Measurements from ENCODE around the gene MINDY4B.

Gene MINDY4B

GRCh38 chr3:150843241-150843640 lies 62.0 kb downstream of the MINDY4B start:
- DNase-seq, result no peak

DNA sequence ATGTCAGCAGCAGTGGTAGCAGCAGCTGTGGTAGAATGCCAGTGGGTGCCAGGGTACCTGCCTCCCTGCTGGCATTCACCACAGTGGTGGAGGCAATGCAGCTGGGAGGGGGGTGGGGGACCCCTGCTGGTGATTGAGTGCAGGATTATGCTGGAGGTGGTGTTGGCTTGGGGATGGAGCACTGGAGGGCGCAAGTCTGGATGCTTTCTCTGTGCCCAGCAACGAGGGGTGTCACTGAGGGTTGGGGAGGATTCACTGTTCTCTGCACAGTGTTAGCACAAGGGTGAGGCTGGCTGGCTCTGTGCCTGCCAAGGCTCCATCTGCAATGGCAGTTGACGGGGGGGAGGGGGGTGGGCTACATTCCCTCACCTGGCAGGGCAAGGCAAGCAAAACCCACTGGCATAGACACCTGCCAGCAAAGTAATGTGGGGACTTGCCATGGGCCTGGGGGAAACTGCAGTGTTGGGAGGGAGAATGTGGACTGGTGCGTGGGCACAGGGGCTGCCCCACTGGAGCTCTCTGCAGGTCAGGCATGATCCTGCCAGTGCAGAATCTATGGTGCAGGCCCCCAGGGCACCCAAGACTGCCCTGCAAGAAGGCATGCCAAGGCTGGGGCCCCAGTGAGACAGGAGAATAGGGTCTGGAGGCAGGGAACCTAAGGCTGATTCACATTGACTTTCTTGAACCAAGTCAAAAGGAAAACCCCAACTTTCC lies 64.3 kb downstream of the MINDY4B start:
- DNase-seq, result no peak

DNA sequence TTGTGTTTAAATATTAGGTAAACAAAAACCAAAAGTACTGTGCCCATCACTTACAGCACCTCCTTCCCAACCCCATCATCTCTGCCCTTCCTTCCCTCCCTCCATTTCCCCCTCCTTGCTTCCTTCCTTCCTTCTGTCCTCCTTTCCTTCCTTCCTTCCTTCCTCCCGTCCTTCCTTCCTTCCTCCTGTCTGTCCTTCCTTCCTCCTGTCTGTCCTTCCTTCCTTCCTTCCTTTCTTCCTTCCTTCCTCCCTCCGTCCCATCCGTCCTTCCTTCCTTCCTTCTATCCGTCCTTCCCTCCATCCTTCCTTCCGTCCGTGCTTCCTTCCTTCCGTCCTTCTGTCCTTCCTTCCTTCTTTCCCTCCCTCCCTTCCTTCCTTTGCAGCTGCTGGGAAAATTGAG lies 74.5 kb downstream of the MINDY4B start:
- DNase-seq, result no peak

DNA sequence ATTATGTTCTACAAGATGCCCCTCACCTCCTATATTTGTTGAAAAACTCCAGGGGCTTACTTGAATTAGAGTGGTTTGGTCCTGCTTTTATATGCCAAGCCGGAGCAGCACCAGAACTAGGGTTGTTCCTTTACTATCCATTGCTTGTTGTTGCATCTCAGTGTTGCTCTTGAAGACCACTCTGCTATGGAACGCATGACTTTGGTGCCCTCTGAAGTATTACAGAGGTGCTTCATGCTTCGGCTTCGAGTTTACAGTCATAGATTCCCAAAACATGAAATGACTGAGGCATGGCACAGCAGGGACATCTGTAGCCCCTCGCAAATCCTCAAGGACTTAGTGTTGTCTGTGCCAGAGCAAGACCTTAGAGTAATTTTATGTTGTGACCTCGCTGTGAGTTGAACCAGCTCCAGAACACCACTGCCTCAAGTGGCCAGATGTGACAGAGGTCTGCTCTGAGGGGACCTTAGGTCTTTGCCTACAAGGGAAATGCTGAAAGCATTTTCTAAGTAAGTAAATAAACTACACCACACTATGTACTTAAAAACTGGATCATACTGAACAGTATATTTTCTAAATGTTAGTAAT lies 75.1 kb downstream of the MINDY4B start:
- no peak for DNase-seq

GRCh38 chr3:150829408-150829807 lies 75.8 kb downstream of the MINDY4B start:
- no peak for DNase-seq

DNA sequence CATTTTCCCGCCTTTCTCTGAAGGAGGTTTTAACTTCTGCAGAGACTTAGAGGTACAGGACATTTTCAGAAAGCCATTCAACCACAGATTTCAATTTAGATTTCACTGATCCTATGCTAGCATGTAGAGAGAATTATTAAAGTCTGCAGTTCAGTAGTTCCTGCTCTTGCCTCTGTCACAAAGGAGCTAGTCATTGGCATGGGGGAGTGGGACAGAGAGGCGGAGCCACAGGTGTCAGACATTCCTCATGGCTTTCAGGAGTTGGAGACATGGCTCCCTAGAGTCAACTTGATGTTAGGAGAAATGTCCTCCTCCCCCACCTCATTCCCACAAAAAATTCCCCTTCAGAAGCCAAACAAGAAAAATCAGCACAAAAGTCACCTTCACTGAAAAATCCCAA lies 76.2 kb downstream of the MINDY4B start:
- DNase-seq, result no peak

DNA sequence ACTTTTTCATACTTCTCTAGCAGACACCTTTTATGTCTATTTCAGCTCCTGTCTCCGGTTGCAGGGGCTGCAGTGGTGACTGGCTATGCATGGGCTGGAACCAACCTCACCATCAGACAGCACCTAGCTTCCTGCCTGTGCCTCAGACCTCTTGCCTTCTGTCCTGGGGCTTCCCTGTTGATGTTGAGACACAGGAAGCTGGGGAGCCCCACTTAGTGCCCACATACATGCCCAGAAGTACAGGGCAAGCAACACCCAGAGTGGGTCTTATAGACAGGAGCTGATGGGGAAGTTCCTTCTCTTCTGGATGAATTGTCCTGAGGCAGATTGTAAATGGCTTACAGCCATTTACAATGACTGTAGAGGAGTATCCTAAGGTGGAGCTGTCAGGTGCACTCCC lies 77.0 kb downstream of the MINDY4B start:
- no peak for DNase-seq

DNA sequence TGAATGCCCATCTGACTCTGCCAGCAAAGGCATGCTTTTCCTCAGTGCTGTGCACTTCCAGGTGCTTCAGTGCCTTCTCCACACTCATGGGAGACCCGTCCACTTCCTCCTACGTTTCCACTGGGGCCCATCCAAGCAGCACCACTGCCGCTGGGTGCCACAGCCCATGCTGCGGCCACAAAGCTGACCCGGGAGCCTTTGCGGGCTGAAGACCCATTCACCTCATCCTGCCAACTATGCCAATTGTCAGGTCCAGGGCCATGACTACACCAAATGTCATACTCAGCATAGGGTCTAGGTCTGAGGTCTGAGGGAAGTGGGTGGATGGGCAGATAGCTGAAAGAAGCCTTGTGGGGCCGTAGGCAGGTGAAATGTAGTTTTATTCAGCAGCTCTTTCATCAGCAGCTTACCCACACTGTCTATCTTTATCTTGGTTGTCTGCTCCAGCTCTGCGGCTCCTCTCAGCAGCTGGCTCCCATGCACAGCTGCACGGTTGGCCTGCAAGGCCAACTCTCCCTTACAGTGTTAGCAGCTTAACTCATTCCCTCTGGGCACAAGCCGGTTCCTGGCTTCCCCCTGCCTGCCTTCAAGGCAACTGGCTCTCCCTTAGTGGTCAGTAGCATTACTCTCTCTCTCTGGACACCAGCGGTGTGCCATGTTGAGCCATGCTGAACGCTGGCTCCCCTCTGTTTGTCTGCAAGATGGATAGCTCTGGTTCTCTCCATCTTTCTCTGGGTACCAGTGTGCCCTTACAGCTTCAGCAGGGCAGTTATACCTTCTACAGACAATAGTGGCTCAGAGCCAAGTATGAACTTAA lies 78.6 kb downstream of the MINDY4B start:
- no peak for DNase-seq

DNA sequence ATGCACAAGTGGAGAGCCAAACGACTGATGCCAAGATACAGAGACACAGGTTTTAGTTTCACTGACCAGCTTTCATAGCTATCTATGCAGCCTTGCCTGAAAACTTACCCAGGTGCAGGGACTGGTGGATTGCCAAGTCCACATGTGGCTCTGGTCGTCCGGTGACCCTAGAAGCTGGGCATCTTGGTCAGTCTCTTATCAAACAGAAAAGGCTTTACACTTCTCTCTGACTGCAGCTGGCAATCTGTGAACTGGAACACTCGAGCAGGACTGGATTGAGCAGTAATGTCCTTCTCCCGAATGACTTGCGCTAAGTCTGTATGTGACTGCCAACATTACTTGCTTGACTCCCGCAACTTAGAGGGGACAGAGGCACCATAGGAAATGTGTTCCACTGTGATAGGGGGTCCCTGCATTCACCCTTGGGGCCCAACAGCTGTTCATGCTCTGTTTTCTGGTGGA lies 79.3 kb downstream of the MINDY4B start:
- DNase-seq, result no peak

DNA sequence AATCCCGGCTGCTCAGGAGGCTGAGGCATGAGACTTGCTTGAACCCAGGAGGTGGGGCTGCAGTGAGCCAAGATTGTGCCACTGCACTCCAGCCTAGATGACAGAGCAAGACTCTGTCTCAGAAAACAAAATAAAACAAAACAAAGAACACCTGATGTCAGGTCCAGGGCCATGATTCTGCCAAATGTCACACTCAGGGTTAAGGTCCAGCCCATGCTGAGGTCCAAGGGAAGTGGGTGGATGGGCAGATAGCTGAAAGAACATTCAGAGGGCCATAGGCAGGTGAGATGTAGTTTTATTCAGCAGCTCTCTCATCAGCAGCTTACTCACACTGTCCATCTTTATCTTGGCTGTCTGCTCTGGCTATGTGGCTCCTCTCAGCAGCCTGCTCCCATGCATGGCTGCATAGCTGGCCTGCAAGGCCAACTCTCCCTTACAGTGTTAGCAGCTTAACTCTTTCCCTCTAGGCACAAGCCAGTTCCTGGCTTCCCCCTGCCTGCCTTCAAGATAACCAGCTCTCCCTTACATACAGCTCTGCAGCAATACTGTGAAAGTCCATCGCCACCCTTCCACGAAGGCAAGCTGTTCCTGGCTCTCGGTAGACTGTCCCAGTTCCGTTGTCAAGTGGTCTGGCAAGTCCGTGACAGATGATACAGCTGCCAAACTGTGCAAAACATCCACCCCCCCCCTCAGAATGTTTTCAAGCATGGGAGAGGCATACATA lies 79.9 kb downstream of the MINDY4B start:
- no peak for DNase-seq

DNA sequence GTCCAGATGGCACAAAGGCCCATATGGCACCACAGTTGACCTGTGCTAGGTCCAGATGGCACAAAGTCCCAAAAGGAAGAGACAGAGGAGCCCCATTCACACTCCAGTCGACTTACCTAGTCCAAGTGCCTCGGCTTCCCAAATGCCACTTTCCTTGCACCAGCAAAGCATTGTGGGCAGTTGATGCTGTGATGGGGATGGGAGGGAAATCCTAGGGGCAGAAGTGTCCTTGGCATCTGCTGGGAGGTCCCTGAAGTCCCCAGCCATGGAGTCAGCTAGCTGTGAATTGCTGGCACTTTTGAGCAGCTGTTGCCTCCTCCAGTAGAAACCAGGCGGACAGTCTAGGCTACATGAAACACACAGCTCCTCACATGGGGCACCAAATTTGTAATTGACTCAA lies 82.0 kb downstream of the MINDY4B start:
- DNase-seq, result no peak

DNA sequence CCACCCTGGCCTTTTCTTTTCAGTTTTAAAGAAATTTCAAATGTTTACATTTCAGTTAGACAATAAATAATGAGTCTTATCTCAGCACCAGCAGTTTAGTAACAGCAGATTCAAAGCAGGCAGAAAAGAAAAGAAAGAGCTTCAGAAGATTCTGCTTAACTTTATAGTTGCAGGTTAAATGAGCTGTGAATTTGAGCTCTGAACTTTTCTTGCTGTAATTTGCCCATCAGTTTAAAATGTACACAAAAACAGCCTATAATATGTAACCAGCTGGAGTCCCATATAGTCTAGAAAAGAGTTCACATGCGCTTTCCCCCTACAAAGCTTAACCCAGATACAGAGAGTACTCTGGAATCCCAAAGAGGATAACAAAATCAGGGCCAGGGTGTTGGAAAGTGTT lies 82.6 kb downstream of the MINDY4B start:
- no peak for DNase-seq
